D721Med (cell line): ENCODE measurements around the gene NCKAP1.
"Not testable (repeated sequence)": the region's sequence is repeated elsewhere in the genome, so short reads cannot be mapped to it uniquely, and the experiment has no call there.

Source experiments
- DNase-seq: peaks from one replicate; pipeline ENCODE4 v3.0.0; 2011; ENCODE audit warnings: low spot score; ENCODE audit not compliant: insufficient read length
- FAIRE-seq: peaks from 2 replicates; lab custom pipeline; 2011; peaks lifted over from hg19 to GRCh38; lab: Jason Lieb, UNC
- CTCF ChIP-seq: IDR thresholded peaks from 2 replicates; pipeline ENCODE4 v1.5.1; 2012; ENCODE audit warnings: mild to moderate bottlenecking, control low read depth; ENCODE audit not compliant: insufficient read depth; ENCODE audit errors: missing control alignments

NCKAP1 gene

GRCh38 chr2:183059561-183059960, 21.3 kb upstream of the NCKAP1 start:
- TF ChIP-seq CTCF = no peak
- DNase-seq (no peak), FAIRE-seq (no peak)

- no peak for TF ChIP-seq CTCF
- DNase-seq (no peak), FAIRE-seq (no peak)
Observed at GRCh38 chr2:183057333-183057985, 19.2 kb upstream of the NCKAP1 start.

- no peak for TF ChIP-seq CTCF
- FAIRE-seq (no peak), DNase-seq (no peak)
Observed at GRCh38 chr2:183049420-183049819, 11.2 kb upstream of the NCKAP1 start.

GRCh38 chr2:183047486-183048125, 9.3 kb upstream of the NCKAP1 start:
- not testable (repeated sequence) for FAIRE-seq, DNase-seq

GRCh38 chr2:183043580-183043979, 5.3 kb upstream of the NCKAP1 start:
- FAIRE-seq = not testable (repeated sequence)

GRCh38 chr2:183040604-183041003, 2.3 kb upstream of the NCKAP1 start:
- no peak for TF ChIP-seq CTCF
- FAIRE-seq = no peak
- no peak for DNase-seq

More at GRCh38 chr2:183043580-183043979, 5.3 kb upstream of the NCKAP1 start:
- not testable (repeated sequence) for DNase-seq

- FAIRE-seq (no peak), DNase-seq (peak; percentile 18)
- no peak for TF ChIP-seq CTCF
Observed at GRCh38 chr2:183037553-183038340, 510 bp downstream of the NCKAP1 start.
